GM12873 (cell line): ENCODE measurements around the gene CNTN4.

Experiments used
- TF ChIP-seq, protein P1 (sequence below): IDR thresholded peaks from 2 replicates; pipeline ENCODE4 v1.5.1; 2012; ENCODE audit warnings: low read depth, mild to moderate bottlenecking, moderate library complexity, low read length, control low read depth; ENCODE audit not compliant: insufficient read depth; ENCODE audit errors: missing control alignments

CNTN4 gene

GRCh38 chr3:2873986-2874385 lies 775.3 kb downstream of the CNTN4 start:
- TF ChIP-seq, protein P1, sequence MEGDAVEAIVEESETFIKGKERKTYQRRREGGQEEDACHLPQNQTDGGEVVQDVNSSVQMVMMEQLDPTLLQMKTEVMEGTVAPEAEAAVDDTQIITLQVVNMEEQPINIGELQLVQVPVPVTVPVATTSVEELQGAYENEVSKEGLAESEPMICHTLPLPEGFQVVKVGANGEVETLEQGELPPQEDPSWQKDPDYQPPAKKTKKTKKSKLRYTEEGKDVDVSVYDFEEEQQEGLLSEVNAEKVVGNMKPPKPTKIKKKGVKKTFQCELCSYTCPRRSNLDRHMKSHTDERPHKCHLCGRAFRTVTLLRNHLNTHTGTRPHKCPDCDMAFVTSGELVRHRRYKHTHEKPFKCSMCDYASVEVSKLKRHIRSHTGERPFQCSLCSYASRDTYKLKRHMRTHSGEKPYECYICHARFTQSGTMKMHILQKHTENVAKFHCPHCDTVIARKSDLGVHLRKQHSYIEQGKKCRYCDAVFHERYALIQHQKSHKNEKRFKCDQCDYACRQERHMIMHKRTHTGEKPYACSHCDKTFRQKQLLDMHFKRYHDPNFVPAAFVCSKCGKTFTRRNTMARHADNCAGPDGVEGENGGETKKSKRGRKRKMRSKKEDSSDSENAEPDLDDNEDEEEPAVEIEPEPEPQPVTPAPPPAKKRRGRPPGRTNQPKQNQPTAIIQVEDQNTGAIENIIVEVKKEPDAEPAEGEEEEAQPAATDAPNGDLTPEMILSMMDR, result no peak

GRCh38 chr3:2875699-2876098 lies 777.0 kb downstream of the CNTN4 start:
- TF ChIP-seq, protein P1, result no peak

DNA sequence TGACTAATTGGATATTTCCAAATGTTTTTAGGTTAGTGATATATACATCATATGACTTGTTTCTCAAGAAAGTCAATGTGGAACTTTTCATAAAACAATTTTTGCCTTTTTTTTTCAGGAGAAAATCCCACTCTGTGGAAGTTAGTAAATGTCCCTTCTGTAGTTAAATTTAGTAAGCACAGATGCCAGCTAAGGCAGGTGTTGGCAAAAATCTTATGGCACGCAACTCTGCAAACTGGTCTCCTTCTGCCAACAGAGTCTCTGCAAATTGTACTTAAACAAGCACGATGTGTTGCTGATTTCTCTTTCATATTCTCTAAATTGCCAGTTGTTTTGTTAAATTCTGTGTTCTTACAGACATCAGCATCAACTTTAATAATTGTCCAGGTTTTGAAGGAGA lies 777.7 kb downstream of the CNTN4 start:
- TF ChIP-seq, protein P1, result no peak

DNA sequence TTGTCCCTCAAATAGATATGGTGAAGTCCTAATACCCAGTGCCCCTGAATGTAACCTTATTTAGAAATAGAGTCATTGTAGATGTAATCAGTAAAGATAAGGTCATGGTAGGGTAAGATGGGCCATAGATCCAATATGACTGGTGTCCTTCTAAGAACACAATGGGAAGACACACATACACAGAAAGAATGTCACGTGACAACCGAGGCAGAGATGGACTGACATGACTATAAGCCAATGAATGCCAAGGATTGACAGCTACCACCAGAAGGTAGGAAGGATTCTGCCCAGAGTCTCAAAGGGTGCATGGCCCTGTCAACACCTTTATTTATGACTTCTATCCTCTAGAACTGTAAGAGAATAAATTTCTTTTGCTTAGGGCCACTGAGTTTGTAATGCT lies 780.4 kb downstream of the CNTN4 start:
- TF ChIP-seq, protein P1, result no peak

DNA sequence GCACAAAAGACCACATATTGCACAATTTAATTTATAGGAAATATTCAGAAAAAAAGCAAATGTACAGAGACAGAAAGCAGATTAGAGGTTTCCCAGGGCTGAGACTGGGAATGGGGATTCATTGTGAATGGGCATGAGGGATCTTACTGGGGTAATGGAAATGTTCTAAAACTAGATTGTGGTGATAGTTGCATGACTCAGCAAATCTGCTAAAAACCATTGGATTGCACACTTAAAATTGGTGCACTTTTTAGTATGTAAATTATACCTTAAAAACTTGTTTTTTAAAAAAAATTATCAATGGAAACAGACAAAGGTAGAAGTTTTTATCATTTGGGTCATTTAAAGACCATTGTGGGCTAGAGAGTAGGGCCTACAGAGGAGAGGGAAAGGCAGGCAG lies 780.9 kb downstream of the CNTN4 start:
- TF ChIP-seq, protein P1, result no peak

- TF ChIP-seq, protein P1, result no peak
Observed at GRCh38 chr3:2880218-2880756, 781.6 kb downstream of the CNTN4 start.

DNA sequence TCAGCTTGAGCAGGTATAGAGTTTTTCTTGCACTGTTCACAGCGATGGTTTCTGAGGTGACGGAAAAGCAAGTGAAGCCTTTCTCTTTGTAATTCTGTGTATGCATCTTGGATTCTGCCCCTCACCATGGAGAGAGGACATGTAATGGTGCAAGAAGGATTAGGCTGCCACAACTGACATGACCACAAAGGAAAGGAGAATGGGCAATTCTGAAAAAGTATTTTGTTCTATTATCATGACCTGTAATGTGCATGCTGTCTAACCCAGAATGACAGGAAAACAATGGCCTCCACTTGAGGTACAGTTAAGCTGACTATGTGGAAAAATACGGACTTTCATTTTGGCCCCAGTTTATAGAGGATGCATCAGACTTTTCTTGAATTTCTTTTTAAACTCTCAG lies 784.6 kb downstream of the CNTN4 start:
- TF ChIP-seq, protein P1, result no peak

DNA sequence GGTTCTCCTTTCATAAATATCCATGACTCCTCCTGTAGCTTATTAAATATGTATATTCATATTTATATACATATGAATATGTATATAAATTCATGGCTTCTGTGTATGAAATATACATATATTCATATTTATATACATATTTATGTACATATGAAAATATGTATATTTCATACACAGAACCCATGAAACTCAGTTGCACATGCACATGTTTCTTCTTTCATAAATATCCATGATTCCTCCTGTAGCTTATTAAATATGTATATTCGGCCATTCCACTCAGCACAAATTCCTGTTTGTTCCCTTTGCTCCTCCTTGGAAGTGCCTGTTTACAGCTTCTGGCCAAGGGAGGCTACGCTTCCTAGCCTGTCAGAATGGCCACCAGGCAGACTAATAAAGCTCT lies 789.9 kb downstream of the CNTN4 start:
- TF ChIP-seq, protein P1, result no peak
